AG04449 (cell line): ENCODE results near the gene ZNF138.

Source experiments
- CTCF ChIA-PET: fragments of 350-600 bp; formaldehyde crosslinking; extraction: SDS; loops from one replicate; lab custom pipeline; 2021; ENCODE audit warnings: antibody characterized with exemption; lab: Yijun Ruan, JAX
- POLR2A ChIA-PET: fragments of 400-600, 350-600 bp; formaldehyde crosslinking; extraction: SDS; loops from one replicate; lab custom pipeline; 2020; ENCODE audit warnings: antibody characterized with exemption, inconsistent platforms; lab: Yijun Ruan, JAX
- DNase-seq: peaks from one replicate; pipeline ENCODE4 v3.0.0-alpha.2; 2010; ENCODE audit warnings: low read depth, low spot score
- H3K4me3 ChIP-seq: 2 replicates; pipeline ENCODE4 v1.5.1; 2011; ENCODE audit warnings: low read depth, mild to moderate bottlenecking, control low read depth, low read length
- CTCF ChIP-seq: IDR thresholded peaks from one replicate; pipeline ENCODE4 v1.5.1; 2011; ENCODE audit warnings: mild to moderate bottlenecking, moderate library complexity, low read length, control low read depth, inconsistent platforms; ENCODE audit not compliant: insufficient read depth; ENCODE audit errors: missing control alignments

The ZNF138 gene

GRCh38 chr7:64876792-64877713 lies 82.8 kb downstream of the ZNF138 start:
- no peak for TF ChIP-seq CTCF
- ChIA-PET POLR2A (no interaction called here), CTCF (no interaction called here)
- DNase-seq, result no peak
- H3K4me3 ChIP-seq, result no peak overlapping the region; the same call in 1 of the 2 replicates

GRCh38 chr7:64877714-64878610 lies 83.7 kb downstream of the ZNF138 start:
- DNase-seq, result no peak
- CTCF ChIA-PET, result no interaction called here
- no peak overlapping the region; the same call in 1 of the 2 replicates for H3K4me3 ChIP-seq
- POLR2A ChIA-PET, result no interaction called here
- no peak for TF ChIP-seq CTCF

GRCh38 chr7:64878684-64879083 lies 84.5 kb downstream of the ZNF138 start:
- no peak for TF ChIP-seq CTCF
- no peak for DNase-seq
- ChIA-PET CTCF (no interaction called here), POLR2A (no interaction called here)
- no peak overlapping the region for H3K4me3 ChIP-seq

- ChIA-PET CTCF (no interaction called here), POLR2A (no interaction called here)
- H3K4me3 ChIP-seq, result no peak overlapping the region
- DNase-seq, result no peak
- TF ChIP-seq CTCF, result no peak
These were observed 85.0 kb downstream of the ZNF138 start for GRCh38 chr7:64879086-64879730.

GRCh38 chr7:64879800-64880199 lies 85.6 kb downstream of the ZNF138 start:
- no peak overlapping the region for H3K4me3 ChIP-seq
- POLR2A ChIA-PET, result no interaction called here
- DNase-seq, result no peak
- TF ChIP-seq CTCF, result no peak
- CTCF ChIA-PET, result no interaction called here
